ENCODE data around the gene JAG1.

GRCh38 chr20:10605547-10606195 lies 68.1 kb downstream of the JAG1 start:
- no peak for TF ChIP-seq CTCF (IDR thresholded peaks at IDR 0.05)
- TF ChIP-seq POLR2A (IDR thresholded peaks at IDR 0.05): no peak
